HepG2 (cell line): ENCODE data around the gene ABCA4. TPM values are rescaled to one million over a fixed set of nuclear protein-coding genes. Genes with fewer than 3 reads are reported as not detected.

Source experiments
- ATAC-seq: fragments of 200-7000 bp; cut with Tn5 transposase; 3 replicates; pipeline ENCODE4 v1.9.1; 2020; ENCODE audit warnings: mild to moderate bottlenecking, moderate library complexity
- BruUV-seq: library from RNA; stranded (reverse); fragments of 400-500 nt; replicated peaks from 2 replicates; lab custom pipeline; 2021; lab: Mats Ljungman, UMichigan
- CTCF ChIA-PET: fragments of 300-600 bp; formaldehyde crosslinking; extraction: SDS; loops from one replicate; lab custom pipeline; 2021; ENCODE audit warnings: low total read pairs, inconsistent platforms, low intra/inter-chr PET ratio; lab: Yijun Ruan, JAX
- POLR2A ChIA-PET: fragments of 350-600 bp; sonication (Branson Sonifier 250); formaldehyde crosslinking; loops from one replicate; lab custom pipeline; 2020; ENCODE audit warnings: antibody characterized with exemption, inconsistent platforms; lab: Yijun Ruan, JAX
- DNase-seq: peaks from one replicate; pipeline ENCODE4 v3.0.0-alpha.2; 2015; ENCODE audit warnings: low spot score
- FAIRE-seq: peaks from 3 replicates; lab custom pipeline; 2011; peaks lifted over from hg19 to GRCh38; lab: Jason Lieb, UNC
- H2AFZ ChIP-seq: one replicate; pipeline ENCODE4 v1.6.1; 2011; ENCODE audit warnings: low read length, inconsistent platforms
- H3K27ac ChIP-seq: fragments of 300-600 bp; 3 replicates; pipeline ENCODE4 v1.8.0; 2011; ENCODE audit warnings: mixed run types, mild to moderate bottlenecking, mixed read lengths, low read length, inconsistent platforms; ENCODE audit not compliant: insufficient read depth; ENCODE audit errors: extremely low read length
- H3K27me3 ChIP-seq, 2 experiments: fragments of 200-600 bp in 1 of 2; 2 replicates in 1 of 2; 3 replicates in 1 of 2; pipeline versions ENCODE4 v1.6.0 to v1.8.0; 2011; ENCODE audit warnings: low read length in 2 of 2, mild to moderate bottlenecking in 2 of 2, moderate library complexity in 2 of 2, inconsistent platforms in 1 of 2; ENCODE audit not compliant: insufficient read depth in 2 of 2, control insufficient read depth in 1 of 2
- H3K36me3 ChIP-seq, 2 experiments: fragments of 200-600 bp in 1 of 2; replicated peaks in 1 of 2; 2 replicates in 1 of 2; 3 replicates in 1 of 2; pipeline versions ENCODE4 v1.5.1 to v1.8.0; 2011; ENCODE audit warnings: low read length in 2 of 2, inconsistent platforms in 1 of 2; ENCODE audit not compliant: insufficient read depth in 2 of 2, control insufficient read depth in 1 of 2
- H3K4me1 ChIP-seq: 2 replicates; pipeline ENCODE4 v1.5.1; 2012; ENCODE audit warnings: low read length, inconsistent platforms; ENCODE audit not compliant: insufficient read depth
- H3K4me2 ChIP-seq: 2 replicates; pipeline ENCODE4 v1.6.0; 2011; ENCODE audit warnings: low read depth, low read length, inconsistent platforms
- H3K4me3 ChIP-seq, 3 experiments: fragments of 200-600 bp in 1 of 3; sonication (generic), shearing (Covaris generic) in 1 of 3; replicated peaks in 1 of 3; 2 replicates each; pipeline ENCODE4 v1.5.1; 2011 to 2016; ENCODE audit warnings: low read length in 3 of 3, inconsistent platforms in 2 of 3, low read depth in 2 of 3, mild to moderate bottlenecking in 2 of 3, control low read depth in 1 of 3, mixed read lengths in 1 of 3; ENCODE audit not compliant: insufficient read depth in 1 of 3
- H3K79me2 ChIP-seq: one replicate; pipeline ENCODE4 v1.6.1; 2011; ENCODE audit warnings: low read length, inconsistent platforms; ENCODE audit not compliant: insufficient read depth
- H3K9ac ChIP-seq: 2 replicates; pipeline ENCODE4 v1.6.0; 2011; ENCODE audit warnings: mild to moderate bottlenecking, low read depth, low read length, inconsistent platforms; ENCODE audit not compliant: insufficient read depth
- H3K9me3 ChIP-seq: 2 replicates; pipeline ENCODE4 v1.5.1; 2012; ENCODE audit warnings: mild to moderate bottlenecking, low read length
- H4K20me1 ChIP-seq: 2 replicates; pipeline ENCODE4 v1.6.0; 2011; ENCODE audit warnings: inconsistent platforms, mild to moderate bottlenecking, low read length, moderate library complexity; ENCODE audit not compliant: insufficient read depth
- EHMT2 ChIP-seq: fragments of 200-600 bp; sonication (generic); IDR thresholded peaks from 2 replicates; pipeline ENCODE4 v1.7.0; 2017; ENCODE audit warnings: antibody characterized with exemption, low read depth, low read length, borderline replicate concordance
- FOXA3 ChIP-seq: IDR thresholded peaks from 2 replicates; pipeline ENCODE4 v1.6.1; 2016; ENCODE audit warnings: missing genetic modification reagents, missing compliant biosample characterization
- MLX ChIP-seq: IDR thresholded peaks from 2 replicates; pipeline ENCODE4 v1.6.1; 2016
- NR0B2 ChIP-seq: sonication (generic); formaldehyde crosslinking; IDR thresholded peaks from 2 replicates; pipeline ENCODE4 v1.4.0; 2020; ENCODE audit warnings: mild to moderate bottlenecking, missing genetic modification reagents
- YEATS4 ChIP-seq: sonication (generic); formaldehyde crosslinking; IDR thresholded peaks from 2 replicates; pipeline ENCODE4 v1.4.0; 2020; ENCODE audit warnings: missing genetic modification reagents, borderline replicate concordance
- ZMYM2 ChIP-seq: sonication (generic); formaldehyde crosslinking; IDR thresholded peaks from 2 replicates; pipeline ENCODE4 v1.8.0; 2022; ENCODE audit warnings: mild to moderate bottlenecking, missing genetic modification reagents
- ZNF281 ChIP-seq: sonication (generic); formaldehyde crosslinking; IDR thresholded peaks from 2 replicates; pipeline ENCODE4 v1.4.0; 2020; ENCODE audit warnings: missing genetic modification reagents, borderline replicate concordance
- ZNF354B ChIP-seq: sonication (generic); formaldehyde crosslinking; IDR thresholded peaks from 2 replicates; pipeline ENCODE4 v1.8.0; 2022; ENCODE audit warnings: mild to moderate bottlenecking, missing genetic modification reagents
- ZNF574 ChIP-seq: sonication (generic); formaldehyde crosslinking; IDR thresholded peaks from 2 replicates; pipeline ENCODE4 v1.4.0; 2020; ENCODE audit warnings: missing genetic modification reagents
- ZNF580 ChIP-seq: IDR thresholded peaks from 2 replicates; pipeline ENCODE4 v1.6.1; 2016; ENCODE audit warnings: low read depth, borderline replicate concordance
- ZNF614 ChIP-seq: IDR thresholded peaks from 2 replicates; pipeline ENCODE4 v1.6.1; 2018; ENCODE audit warnings: missing biosample characterization, missing genetic modification reagents, inconsistent platforms, borderline replicate concordance
- ZNF773 ChIP-seq: sonication (generic); formaldehyde crosslinking; IDR thresholded peaks from 2 replicates; pipeline ENCODE4 v1.4.0; 2020; ENCODE audit warnings: missing genetic modification reagents, borderline replicate concordance
- WGBS: methylation state at CpG from one replicate; pipeline ENCODE4 v1.1.6; 2017; ENCODE audit warnings: low lambda C conversion rate; 5-methylcytosine and 5-hydroxymethylcytosine counted together
- in situ Hi-C: cut with HindIII; loops from 2 replicates; pipeline ENCODE4 v1.10.0; 2017; ENCODE audit warnings: low pct_unique_long_range_greater_than_20kb; ENCODE audit not compliant: extremely low pct_ligation_motif_present
- intact Hi-C: fragments of 100-400 bp; cut with micrococcal nuclease; formaldehyde crosslinking; loops from one replicate; pipeline ENCODE4 v1.10.0; 2022; ENCODE audit not compliant: unreplicated experiment
- polyA plus RNA-seq, 8 experiments: library from polyadenylated mRNA; depleted of rRNA in 3 of 8; stranded (reverse) in 7 of 8; unstranded in 1 of 8; fragments of >200 nt; fragmentation: Illumina TruSeq in 4 of 8; extraction: Trizol in 4 of 8; gene quantifications; 2 replicates each; pipeline versions ENCODE4 v1.2.1 to v1.2.3, GENCODE V29; 2011 to 2016; ENCODE audit warnings: low read depth in 4 of 8, missing spikeins in 1 of 8, mixed read lengths in 1 of 8; ENCODE audit not compliant: insufficient read depth in 1 of 8
- total RNA-seq, 5 experiments: library from RNA; depleted of rRNA; stranded (reverse); fragments of >200 nt; fragmentation: Illumina TruSeq; extraction: Trizol; gene quantifications; 2 replicates each; pipeline ENCODE4 v1.2.3, GENCODE V29; 2016; ENCODE audit warnings: low read depth in 1 of 5

Gene ABCA4
- total and polyA plus RNA-seq, 2 of the 13 experiments (the other 11 are each of a cell fraction or from before 2014, with no cell fraction given), result 0.24 to 0.67 TPM

- no peak for ATAC-seq
- BruUV-seq, result no TSS peak
- no peak for DNase-seq
- in situ Hi-C loops, result no loop called here
- Histone ChIP-seq H3K4me1 (peaks cover 64% of the 10 kb centered on the region), H3K9me3 (no peaks in the 10 kb centered on the region), H3K4me2 (no peak overlapping the region), H3K79me2 (no peaks in the 10 kb centered on the region), H3K36me3 (no peaks in the 10 kb centered on the region), H3K9ac (no peak overlapping the region), H3K4me3 (no peak overlapping the region), H2AFZ (no peak overlapping the region), H3K27me3 (peaks cover 0 to 7% of the 10 kb centered on the region in 2 experiments; a peak in 3 of 5 replicates), H3K27ac (no peak overlapping the region), H4K20me1 (no peaks in the 10 kb centered on the region)
- TF ChIP-seq ZNF773 (no peak), MLX (CRISPR knock-in tag) (no peak), ZNF580 (CRISPR knock-in tag) (no peak), ZMYM2 (CRISPR knock-in tag) (no peak), FOXA3 (CRISPR knock-in tag) (no peak), ZNF354B (CRISPR knock-in tag) (no peak), ZNF614 (CRISPR knock-in tag) (no peak), ZNF281 (CRISPR knock-in tag) (no peak), EHMT2 (no peak), NR0B2 (no peak), YEATS4 (no peak), ZNF574 (CRISPR knock-in tag) (no peak)
- 78% methylated on average over 14 of the region's 14 CpGs for WGBS
- ChIA-PET POLR2A (interaction anchor here (1.0 to 1.8 kb wide), 3 partner anchors 26 to 33 kb away, joined by 3 to 7 read pairs (median 4); no protein-coding TSS in a partner anchor), CTCF (no interaction called here)
- FAIRE-seq, result no peak
- intact Hi-C loops, result no loop called here
These were observed 26.4 kb downstream of the ABCA4 start for GRCh38 chr1:94094469-94095111.
